Urothelium cell line (cell line): ENCODE data around the gene CAPZB.

Experiments used
- DNase-seq: peaks from one replicate; pipeline ENCODE4 v3.0.0; 2011; ENCODE audit warnings: low spot score, mixed read lengths
- FAIRE-seq: peaks from 2 replicates; lab custom pipeline; 2011; peaks lifted over from hg19 to GRCh38; lab: Jason Lieb, UNC

Gene CAPZB

DNA sequence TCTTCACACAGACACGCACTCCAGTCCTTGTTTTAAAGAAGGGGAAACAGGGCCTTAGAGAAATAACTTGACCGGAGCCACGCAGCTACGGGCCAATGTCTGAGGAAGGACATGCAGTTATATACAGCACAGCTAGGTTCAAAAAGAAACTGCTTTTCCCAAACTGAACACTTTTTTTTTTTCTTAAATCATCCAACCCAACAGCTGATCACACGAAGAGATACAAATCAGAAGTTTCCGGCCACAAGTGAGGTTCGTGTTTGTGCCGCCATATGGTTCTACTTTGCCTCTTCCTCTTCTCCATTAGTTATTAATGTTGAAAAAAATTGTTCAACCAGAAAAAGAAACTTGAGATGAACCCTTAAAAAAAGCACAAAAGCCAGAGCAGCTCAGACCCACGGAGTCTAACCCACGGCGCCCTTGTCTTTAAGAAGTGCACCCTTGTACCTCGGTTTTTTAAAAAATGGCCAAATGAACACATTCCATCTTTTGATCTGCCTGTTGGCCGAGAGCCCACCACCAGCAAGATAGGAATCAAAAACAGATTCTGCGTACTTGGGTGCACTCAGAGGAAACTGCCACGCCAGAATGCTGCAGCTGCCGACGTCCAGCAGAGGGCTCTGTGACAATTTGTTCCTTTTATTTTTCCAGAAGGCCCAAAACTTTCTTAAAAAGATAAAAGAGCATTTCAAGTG is 94.3 kb downstream of the CAPZB start:
- no peak for FAIRE-seq
- DNase-seq: peak; percentile 38

DNA sequence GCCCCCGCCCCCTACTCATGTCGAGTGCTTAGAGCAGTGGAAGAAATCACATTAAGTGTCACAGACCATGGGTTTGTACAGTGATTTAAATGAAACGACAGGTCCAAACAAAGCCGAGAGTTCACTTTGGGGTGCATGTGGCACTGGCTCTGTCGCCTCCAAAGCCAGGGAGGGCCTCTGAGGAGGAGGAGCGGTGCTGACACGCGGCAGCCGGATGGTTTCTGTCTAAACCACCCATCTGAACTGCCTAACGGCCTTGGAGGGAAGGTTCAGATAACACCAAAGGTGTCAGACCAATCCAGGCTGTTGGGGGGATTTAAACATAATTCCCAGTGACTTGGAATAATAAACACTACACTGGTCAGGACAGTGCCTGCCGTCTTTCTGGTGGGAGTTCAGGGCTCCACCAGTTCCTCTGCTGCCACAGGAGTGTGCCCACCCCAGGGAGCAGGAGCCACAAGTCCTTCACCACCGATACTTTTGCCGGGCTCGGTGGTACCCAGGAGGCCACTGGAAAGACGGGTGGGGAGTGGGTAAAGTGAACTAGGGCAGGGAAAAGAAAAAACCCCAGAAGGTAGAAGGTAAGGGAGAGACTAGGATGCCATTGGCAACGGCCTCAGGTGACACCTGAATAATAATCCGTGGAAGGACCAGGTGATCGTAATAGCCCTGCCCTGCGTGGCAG is 95.0 kb downstream of the CAPZB start:
- FAIRE-seq: no peak
- no peak for DNase-seq

DNA sequence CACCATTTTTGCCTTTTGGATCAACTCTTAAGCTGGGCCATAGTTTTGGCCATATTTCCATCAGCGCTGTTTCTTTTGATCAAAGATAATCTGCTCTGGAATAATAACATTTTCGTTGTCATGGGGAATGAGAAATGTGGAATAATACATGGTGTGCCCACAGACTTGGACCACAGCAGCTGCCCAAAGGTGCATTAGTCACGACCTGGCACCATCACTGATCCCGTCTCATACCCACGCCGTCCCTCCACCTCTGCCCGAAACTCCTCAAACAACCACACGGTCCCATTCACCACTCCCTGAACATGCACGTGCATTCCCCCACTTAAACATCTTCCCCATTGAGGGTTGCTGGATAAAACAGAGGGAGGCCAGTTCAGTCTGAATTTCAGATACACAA is 96.4 kb downstream of the CAPZB start:
- DNase-seq (no peak), FAIRE-seq (no peak)

DNA sequence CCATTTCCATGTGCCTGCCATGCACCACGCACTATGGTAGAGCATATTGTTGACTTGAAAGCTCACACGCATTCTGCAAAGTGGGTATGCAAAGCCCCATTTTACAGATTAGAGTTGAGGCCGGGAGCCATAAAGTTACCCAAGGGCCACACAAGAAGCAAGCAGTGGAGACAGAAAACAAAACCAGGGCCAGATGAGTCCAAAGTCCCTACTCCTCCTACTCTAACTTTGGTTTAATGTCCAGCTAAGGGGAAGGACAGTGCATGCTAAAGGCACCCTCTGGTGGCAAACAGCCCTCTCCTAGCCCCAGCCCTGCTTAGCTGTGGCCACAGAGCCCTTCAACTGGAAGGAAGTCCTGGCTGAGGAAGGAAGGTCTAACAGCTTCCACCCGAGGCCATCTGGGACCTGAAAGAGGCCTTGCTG is 98.3 kb downstream of the CAPZB start:
- no peak for DNase-seq
- no peak for FAIRE-seq

DNA sequence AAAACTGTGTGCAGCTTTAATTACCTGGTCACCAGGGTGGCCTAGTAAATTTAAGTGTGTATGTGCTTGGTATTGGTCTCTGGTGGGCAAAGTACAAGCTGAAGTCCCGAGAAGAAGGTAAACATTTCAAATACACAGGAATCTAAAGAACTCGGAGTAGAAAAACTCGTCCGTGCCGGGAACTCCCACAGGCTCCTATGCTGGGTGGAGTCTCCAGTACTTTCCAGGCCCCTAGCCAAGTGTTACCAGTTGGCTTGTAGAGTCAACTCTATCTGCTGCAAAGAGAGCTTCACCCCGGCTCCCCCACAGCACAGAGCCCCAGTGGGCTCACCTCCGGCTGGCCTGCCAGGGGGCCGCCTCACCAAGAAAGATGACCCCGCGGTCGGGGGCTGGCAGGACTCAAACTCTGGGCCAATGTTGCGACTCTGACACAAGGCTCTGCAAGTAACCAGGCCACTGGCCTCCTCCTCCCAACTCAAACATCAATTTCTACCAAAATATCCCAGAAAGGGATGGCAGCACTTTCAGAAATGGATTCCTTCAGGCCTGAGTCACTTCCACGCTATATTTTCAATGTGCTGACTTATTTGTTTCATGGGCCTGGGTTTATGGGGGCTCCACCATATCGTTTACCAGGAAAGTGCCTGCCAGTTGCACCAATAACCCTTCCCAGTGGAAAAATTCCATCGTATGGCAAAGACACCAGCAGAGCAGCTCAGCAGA is 99.3 kb downstream of the CAPZB start:
- no peak for DNase-seq
- FAIRE-seq: no peak

DNA sequence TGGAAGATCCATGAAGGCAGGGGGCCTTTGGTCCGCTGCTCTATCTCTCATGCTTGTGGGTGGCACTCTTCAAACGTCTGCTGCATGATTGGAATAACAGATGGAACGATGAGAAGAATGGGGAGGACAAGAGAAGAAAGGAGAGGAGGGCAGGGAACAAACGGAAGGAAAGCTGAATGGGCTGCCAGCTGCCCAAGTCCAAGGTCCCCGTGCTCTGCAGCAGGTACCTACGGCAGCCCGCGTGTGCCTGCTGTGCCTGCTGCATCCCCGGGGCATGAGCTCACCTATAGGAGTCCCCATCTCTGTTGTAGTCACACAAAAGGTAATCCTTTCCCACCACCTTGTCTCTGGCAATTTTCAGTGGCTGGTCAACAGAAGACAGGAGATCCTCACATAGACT is 100.1 kb downstream of the CAPZB start:
- FAIRE-seq: no peak
- no peak for DNase-seq

DNA sequence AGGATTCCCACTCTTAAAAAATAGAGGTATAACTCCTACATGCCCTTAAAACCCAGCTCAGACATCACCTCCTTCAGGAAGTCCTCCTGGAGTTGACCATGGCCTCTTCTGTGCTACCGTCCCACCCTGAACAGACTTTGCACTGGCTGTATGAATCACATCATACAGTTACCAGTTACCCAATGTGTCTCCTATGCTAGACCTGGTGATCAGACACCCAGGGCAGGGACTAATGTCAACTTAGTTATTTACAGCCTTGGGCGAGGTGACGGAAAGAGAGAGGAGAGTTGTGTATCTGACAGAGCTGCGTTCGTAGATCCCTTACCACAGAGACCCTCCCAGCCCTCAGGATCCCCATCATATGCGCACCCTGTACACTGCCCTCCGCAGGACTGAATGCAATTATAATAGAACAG is 100.6 kb downstream of the CAPZB start:
- DNase-seq (no peak), FAIRE-seq (no peak)

DNA sequence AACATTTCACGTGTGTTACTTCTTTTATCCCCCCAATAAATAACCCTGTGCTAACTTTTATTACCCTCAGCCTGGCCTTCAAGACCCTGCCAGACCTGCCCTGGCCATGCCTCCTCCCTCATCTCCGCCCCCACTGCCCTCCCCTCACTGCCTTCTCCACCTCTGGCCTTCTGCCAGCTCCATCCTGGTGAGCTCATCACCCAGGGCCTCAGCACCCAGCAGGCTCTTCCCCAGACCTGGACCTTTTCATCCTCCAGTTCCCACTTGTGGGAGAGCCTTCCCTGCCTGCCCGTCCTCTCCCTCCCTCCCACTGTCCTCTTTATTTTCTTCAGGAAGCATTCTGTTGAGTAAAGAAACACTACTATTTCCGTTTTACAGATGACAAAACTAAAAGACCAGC is 101.2 kb downstream of the CAPZB start:
- DNase-seq (peak; percentile 36), FAIRE-seq (no peak)

DNA sequence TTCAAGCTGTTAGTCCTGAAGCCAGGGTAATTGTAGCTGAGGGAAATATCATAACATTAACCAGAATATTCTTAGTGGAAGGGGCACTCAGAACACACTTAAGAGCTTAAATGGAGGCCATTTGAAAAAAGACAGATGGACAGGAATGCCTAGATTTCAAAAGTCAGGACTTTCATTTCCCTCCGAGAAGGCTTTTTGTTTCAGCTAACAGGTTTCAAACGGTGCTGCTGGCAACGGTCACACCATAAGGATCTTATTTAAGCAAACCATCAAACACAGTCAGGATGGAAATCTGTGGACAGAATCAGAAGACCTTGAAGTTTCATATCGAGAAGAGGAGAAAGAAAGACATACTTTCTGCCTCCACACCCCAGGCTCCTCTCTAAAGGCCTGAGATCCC is 103.1 kb downstream of the CAPZB start:
- no peak for FAIRE-seq
- no peak for DNase-seq

DNA sequence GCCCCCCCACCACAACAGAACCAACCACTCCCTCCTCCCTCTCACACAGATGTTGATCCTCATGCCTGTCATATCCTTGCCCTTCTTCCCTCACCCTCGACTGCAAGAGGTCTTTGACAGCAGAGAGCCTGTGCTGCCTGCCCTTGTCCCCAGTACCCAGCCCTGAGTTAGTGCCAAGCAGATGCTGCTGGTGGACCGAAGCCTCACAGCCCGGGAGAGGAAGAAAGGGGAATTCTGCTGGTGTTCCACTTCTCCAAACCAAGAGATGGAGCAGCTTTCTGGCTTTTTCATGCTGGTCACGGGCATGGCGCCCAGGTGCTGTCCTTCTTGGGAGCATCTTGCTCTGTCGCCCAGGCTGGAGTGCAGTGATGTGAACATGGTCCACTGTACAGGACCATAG is 104.1 kb downstream of the CAPZB start:
- no peak for FAIRE-seq
- no peak for DNase-seq

DNA sequence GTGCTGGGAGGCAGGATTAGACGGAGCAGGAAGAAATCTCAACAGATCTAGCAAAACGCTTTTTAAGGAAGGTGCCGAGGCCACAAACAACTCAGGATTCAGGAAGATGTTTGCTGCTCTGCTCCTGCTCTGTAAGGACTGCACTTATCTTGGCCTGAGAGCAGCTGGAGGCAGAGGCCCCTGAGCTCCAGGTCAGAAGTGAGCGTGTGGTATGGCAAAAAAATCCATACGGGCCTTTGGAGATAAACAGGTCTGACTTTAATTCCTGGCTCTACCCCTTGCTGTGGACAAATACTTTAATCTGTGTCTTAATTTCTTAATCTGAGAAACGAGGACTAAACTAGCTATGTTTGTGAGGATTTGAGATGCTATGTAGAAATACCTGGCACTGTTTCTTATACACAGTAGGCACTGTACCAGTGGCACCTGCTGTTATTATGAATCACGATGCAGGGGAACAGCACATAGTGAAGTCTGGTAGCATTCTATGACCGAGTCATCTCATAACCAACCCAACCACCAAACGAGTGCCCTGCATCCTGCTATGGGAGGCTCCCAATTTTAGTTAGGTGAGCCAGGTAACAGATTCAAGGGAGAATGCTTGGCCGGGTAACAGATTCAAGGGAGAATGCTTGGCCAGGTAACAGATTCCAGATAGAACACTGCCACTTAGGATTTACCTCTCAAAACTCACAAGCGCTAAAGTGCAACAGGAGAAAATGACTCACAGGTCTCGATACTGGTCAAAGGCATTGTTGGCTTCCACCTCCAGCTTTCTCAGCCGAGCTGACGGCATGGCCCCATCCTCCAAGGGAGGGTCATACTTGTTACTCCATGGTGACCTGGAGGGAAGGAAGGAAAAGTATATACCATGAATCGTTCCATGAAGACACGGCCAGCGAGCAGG is 107.3 kb downstream of the CAPZB start:
- DNase-seq (no peak), FAIRE-seq (no peak)

DNA sequence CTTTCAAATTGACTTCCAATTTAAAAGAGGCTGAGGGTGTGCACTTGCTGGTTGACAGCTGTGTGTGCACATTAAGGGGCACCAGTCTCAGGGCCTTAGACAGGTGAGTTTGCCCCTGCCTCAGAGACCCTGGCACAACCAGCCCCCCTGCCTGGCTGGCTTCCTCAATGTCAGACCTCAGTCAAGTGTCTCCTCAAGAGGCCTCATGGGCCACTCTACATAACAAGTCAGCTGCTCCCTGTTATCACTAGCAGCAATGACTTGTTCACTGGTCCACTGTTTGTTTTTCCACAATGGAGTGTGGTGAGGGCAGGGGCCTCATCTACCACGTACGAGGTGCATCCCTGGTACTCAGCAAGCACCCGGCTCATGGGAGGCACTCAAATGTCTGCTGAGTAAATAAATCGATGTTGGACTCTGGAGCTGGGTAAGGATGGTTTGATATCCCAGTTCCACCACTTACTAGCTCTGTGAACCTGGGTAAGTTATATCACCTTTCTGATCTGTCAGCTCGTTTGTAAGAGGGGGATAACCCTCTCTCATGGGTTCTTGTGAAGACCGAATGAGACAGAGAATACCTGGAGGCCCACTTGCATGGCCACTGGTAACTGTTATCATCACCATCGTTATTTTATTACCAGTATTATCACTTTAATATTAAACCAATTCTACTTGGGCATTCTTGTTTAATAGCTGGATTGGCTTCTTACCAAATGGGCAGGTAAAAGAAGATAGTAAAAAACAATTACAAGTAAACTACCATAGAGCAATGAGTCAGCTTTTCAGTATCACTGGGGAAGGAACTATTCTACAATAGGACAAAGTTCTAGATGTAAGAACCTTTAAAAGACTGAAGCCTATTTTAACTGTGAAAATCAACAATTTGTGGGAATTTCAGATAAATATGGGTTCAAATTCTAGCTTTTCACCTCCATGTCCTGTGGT is 108.6 kb downstream of the CAPZB start:
- DNase-seq (no peak), FAIRE-seq (no peak)

DNA sequence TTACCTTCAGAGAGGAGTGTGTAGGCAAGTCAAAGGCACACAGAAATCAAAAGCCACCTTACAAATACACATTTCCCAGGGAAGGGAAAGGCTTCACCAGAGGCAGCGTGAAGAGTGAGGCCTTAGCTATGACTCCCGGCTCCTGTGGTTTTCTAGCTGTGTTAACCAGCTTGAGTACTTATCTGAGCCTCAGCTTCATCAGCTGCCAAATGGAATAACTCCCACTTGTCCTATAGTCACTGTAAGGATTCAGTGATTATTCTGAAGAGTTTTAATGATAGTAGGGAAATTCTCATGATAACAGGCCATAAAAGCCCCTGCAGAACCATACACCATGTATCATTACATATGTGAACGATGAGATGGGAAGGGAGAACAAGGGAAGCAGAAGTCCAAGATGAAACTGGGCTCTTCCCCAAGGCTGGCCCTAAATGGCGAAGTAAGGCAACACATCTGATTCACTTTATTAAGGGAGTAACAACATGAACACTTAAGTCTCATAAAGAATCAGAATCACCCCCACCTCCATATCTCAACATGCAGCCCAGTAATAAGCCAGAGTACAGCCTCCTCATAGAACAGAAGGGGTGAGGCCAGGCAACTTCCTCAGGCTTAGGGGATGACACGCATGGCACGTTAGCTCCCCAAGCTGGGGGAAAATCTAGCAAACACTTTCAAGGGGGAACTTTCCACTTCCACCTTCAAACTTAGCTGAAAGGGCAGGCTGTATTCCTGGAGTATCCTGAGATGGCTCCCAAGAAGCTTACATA is 109.5 kb downstream of the CAPZB start:
- FAIRE-seq: no peak
- DNase-seq: no peak

DNA sequence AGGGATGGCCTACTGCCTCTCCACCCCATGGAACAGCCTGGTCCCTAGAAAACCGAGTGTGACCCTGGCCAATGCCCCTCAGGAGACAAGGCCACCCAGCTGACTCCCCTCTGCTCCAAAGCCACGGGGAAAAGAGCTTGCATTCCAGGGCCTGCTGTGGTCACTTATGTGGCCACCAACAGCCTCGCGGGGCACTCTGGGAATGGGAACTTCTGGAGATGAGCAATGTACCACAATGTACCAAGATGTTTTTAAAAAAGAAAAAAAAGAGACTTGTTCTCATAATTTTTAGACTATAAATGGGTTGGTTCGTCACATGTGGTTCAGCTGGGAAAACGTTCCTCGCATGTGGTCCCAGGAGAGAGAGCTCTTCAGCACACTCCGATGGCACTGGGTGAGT is 110.4 kb downstream of the CAPZB start:
- DNase-seq (no peak), FAIRE-seq (no peak)

DNA sequence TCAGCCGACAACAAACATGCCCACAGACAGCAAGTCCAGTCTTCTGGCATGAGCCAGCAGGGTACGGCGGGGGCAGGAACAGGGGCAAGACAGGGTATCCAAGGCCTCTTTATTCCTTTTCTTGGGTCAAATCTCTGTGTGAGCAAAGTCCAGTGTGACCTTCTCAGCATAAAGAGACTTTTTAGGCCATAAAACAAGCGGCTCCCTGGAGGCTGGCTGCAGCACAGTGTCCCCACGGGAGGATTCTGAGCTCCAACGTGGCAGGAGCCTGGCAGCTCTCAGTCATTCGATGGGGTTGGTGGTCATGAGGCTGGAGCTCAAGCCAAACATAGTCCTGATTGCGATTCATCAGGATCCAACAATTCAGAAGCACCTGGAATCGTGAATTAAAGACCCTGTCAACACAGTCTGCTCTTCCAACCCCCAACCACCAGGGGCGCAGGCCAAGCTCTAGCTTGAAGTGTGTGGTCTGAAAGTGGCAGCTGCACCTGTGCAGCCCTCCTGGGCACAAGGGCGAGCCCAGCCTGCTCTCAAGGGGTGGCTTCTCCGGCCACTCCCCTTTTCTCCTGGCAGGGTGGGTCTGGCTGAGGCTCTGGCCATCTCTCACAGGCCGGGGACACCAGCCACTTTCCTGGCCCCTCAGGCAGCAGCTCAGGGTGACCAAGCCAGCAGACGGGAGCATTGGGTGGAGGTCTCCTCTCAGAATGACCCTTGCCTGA is 111.1 kb downstream of the CAPZB start:
- DNase-seq (peak; percentile 34), FAIRE-seq (no peak)

DNA sequence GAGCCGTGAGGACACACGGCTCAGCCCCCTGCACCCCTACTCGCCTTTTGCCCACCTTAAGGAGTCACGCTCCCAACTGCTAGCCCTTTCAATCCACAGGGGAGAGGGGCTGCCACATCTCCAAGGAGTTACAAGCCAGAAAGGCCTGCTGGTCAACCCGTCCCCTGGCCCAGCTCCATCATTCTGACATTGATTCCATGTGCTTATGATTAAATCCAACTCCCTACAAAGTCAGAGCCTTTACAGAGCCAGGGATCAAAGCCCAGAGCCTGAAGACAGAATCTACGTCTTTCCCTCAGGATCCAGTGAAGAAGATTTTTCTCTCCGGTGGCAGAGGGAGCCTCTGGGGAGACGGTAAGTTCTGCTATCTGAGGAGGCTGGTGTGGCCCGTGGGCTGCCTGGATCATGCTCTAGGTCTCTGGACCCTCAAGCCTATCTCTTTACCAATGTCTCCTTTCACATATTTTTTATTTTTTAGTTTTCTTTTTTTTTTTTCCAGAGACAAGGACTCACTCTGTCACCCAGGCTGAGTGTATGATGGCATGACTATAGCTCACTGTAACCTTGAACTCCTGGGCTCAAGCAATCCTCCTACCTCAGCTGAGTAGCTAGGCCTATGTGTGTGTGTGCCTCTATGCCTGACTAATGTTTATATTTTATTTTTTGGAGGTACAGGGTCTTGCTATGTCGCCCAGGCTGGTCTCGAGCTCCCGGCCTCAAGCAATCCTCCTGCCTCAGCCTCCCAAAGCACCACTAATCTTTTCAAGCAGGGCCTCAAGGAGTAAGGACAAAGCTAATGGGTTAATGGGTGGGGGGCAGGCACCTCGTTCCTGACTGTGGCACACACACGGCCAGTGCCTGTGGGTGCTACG is 111.9 kb downstream of the CAPZB start:
- no peak for DNase-seq
- no peak for FAIRE-seq

DNA sequence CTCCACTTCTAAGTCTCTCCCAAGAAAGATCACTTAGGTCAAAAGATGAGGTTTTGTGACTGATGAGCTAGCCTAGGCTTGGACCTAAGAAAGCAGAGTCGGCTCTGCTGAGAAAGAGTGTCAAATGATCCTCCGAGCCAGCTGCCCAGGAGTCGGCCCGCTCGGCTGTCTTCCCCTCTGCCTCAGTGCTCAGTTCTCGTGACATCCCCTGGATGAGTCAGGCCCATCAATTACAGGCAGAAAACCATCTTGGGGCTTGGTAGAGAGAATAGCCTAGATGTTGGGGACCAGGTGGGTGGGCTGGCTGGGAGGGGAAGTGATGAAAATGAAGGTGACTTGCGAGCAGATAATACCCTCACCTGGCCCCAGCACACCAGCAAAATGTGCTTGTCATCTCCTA is 112.7 kb downstream of the CAPZB start:
- FAIRE-seq: no peak
- DNase-seq: no peak

DNA sequence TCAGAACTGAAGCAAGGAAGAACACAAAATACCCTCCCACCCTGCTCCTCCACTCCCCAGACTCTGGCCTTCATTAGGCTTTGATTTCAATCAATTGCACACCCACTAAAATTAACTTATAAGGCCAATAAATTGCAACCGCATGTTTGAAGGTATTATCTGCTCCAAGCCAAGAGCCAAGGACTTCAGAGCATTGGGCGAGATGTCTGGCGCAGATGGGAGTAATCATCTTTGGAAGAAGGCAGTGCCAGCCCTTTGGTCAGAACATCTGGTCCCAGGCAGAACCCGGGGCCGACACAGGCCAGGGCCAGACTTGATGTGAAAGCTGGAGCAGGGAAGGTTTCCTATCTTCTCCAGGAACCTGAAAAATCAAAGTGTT is 113.2 kb downstream of the CAPZB start:
- no peak for DNase-seq
- FAIRE-seq: no peak
